Panc1 (cell line): ENCODE data around the gene CARF. TPM values are rescaled to one million over a fixed set of nuclear protein-coding genes. Genes with fewer than 3 reads are reported as not detected.
"Not testable (repeated sequence)": the region's sequence is repeated elsewhere in the genome, so short reads cannot be mapped to it uniquely, and the experiment has no call there.

ENCODE experiments used
- ATAC-seq: fragments of 200-7000 bp; cut with Tn5 transposase; 2 replicates; pipeline ENCODE4 v1.9.1; 2020; ENCODE audit warnings: mild to moderate bottlenecking, moderate library complexity
- BruUV-seq: library from RNA; stranded (reverse); fragments of 400-500 nt; replicated peaks from 2 replicates; lab custom pipeline; 2021; lab: Mats Ljungman, UMichigan
- CTCF ChIA-PET: fragments of 300-600 bp; sonication (Branson Sonifier 250); formaldehyde crosslinking; loops from one replicate; lab custom pipeline; 2022; ENCODE audit warnings: antibody characterized with exemption; lab: Charles Lee
- POLR2A ChIA-PET: fragments of 300-600 bp; sonication (Branson Sonifier 250); formaldehyde crosslinking; loops from one replicate; lab custom pipeline; 2022; ENCODE audit warnings: antibody characterized with exemption; lab: Charles Lee
- DNase-seq: peaks from one replicate; pipeline ENCODE4 v3.0.0-alpha.2; 2010; ENCODE audit warnings: low read depth, low spot score
- H3K27ac ChIP-seq: 2 replicates; pipeline ENCODE4 v1.5.1; 2011; ENCODE audit warnings: mild to moderate bottlenecking, low read length, inconsistent platforms
- H3K27me3 ChIP-seq: fragments of 200-500 bp; sonication (Bioruptor generic); 2 replicates; pipeline ENCODE4 v1.6.0; 2014; ENCODE audit warnings: low read length, inconsistent platforms; ENCODE audit not compliant: control insufficient read depth, insufficient read depth
- H3K36me3 ChIP-seq: fragments of 200-500 bp; sonication (Bioruptor generic); 2 replicates; pipeline ENCODE4 v1.5.1; 2014; ENCODE audit warnings: inconsistent platforms, mild to moderate bottlenecking, low read length, moderate library complexity; ENCODE audit not compliant: control insufficient read depth, insufficient read depth
- H3K4me1 ChIP-seq: 2 replicates; pipeline ENCODE4 v1.5.1; 2011; ENCODE audit warnings: inconsistent platforms, mild to moderate bottlenecking, low read length, moderate library complexity; ENCODE audit not compliant: control insufficient read depth, insufficient read depth
- H3K4me3 ChIP-seq, 2 experiments: 2 replicates each; pipeline ENCODE4 v1.5.1; 2011 to 2012; ENCODE audit warnings: low read depth in 2 of 2, low read length in 2 of 2, mild to moderate bottlenecking in 2 of 2, inconsistent platforms in 1 of 2, moderate library complexity in 1 of 2
- H3K9me3 ChIP-seq: fragments of 200-500 bp; sonication (Bioruptor generic); 2 replicates; pipeline ENCODE4 v1.5.1; 2014; ENCODE audit warnings: low read depth, mild to moderate bottlenecking, inconsistent platforms, low read length, moderate library complexity; ENCODE audit not compliant: control insufficient read depth, insufficient read depth
- CTCF ChIP-seq: fragments of 450-650 bp; IDR thresholded peaks from 2 replicates; pipeline ENCODE4 v1.5.1; 2017; ENCODE audit warnings: mild to moderate bottlenecking
- POLR2AphosphoS5 ChIP-seq: IDR thresholded peaks from 2 replicates; pipeline ENCODE4 v1.6.1; 2012; ENCODE audit warnings: mild to moderate bottlenecking, low read depth, low read length, moderate library complexity
- REST ChIP-seq, 2 experiments: IDR thresholded peaks; 2 replicates each; pipeline ENCODE4 v1.6.1; 2011 to 2012; ENCODE audit warnings: low read depth in 2 of 2, control low read depth in 1 of 2, low read length in 1 of 2, mild to moderate bottlenecking in 1 of 2, moderate library complexity in 1 of 2; ENCODE audit not compliant: insufficient read depth in 1 of 2
- SIN3A ChIP-seq: IDR thresholded peaks from 2 replicates; pipeline ENCODE4 v1.6.1; 2012; ENCODE audit warnings: low read depth, mild to moderate bottlenecking, low read length, moderate library complexity, borderline replicate concordance; ENCODE audit not compliant: insufficient read depth
- TCF7L2 ChIP-seq: IDR thresholded peaks from 2 replicates; pipeline ENCODE4 v1.6.1; 2011; ENCODE audit warnings: mild to moderate bottlenecking, low read depth, low read length, inconsistent platforms
- in situ Hi-C: cut with HindIII; loops from 2 replicates; pipeline ENCODE4 v1.10.0; 2016; ENCODE audit warnings: low sequenced_read_pairs, low pct_unique_long_range_greater_than_20kb
- intact Hi-C: fragments of 100-400 bp; cut with micrococcal nuclease; formaldehyde crosslinking; loops from one replicate; pipeline ENCODE4 v1.10.0; 2022; ENCODE audit not compliant: unreplicated experiment
- total RNA-seq: library from RNA; stranded (reverse); gene quantifications from one replicate; pipeline ENCODE4 v1.2.1, GENCODE V29; 2021; ENCODE audit not compliant: unreplicated experiment

Gene CARF
- total RNA-seq, 1 experiment from 2014 or later = 8.0 TPM

DNA sequence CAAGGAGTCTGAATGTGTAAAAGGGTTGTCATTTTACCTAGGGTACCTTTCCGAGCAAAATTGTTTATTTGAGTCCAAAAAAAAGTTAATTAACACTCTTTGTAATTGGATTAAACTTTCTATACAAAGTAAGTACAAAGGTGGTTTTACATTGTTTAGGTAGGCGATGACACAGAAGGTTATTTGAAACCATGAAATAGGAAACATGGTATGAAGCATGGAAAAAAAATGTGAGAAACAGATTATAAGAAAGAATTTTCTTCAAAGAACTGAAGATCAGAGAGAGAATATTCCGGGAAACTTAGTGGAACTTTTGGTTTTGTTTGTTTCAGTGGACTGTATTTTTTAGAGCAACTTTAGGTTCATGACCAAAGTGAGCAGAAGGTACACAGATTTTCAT, 32.7 kb downstream of the CARF start:
- BruUV-seq = no TSS peak
- TF ChIP-seq TCF7L2 (no peak), REST (IDR thresholded peaks at IDR 0.05; ENCODE audit: insufficient read depth in 1 of 2, low read depth in 2 of 2, low read length in 1 of 2) (no peak), CTCF (no peak), SIN3A (no peak), POLR2AphosphoS5 (no peak)
- H3K9me3 ChIP-seq = no peaks in the 10 kb centered on the region
- no peak overlapping the region for H3K4me3 ChIP-seq
- in situ Hi-C loops (no loop called here), intact Hi-C loops (no loop called here)
- no peak overlapping the region for H3K27ac ChIP-seq
- no peaks in the 10 kb centered on the region for H3K36me3 ChIP-seq
- ATAC-seq = no peak
- H3K27me3 ChIP-seq = no peaks in the 10 kb centered on the region
- H3K4me1 ChIP-seq = no peaks in the 10 kb centered on the region
- ChIA-PET CTCF (no interaction called here), POLR2A (no interaction called here)
- no peak for DNase-seq

DNA sequence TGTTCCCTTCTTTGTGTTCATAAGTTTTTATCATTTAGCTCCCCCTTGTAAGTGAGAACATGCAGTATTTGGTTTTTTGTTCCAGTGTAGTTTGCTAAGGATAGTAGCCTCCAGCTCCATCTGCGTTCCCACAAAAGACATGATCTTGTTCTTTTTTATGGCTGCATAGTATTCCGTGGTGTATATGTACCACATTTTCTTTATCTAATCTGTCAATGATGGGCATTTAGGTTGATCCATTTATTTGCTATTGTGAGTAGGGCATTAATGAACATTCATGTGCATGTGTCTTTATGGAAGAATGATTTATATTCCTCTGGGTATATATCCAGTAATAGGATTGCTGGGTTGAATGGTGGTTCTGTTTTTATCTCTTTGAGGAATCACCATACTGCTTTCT, 33.4 kb downstream of the CARF start:
- DNase-seq (no peak), ATAC-seq (no peak)
- ChIA-PET POLR2A (no interaction called here), CTCF (no interaction called here)
- Histone ChIP-seq H3K4me1 (no peaks in the 10 kb centered on the region), H3K36me3 (no peaks in the 10 kb centered on the region), H3K4me3 (no peak overlapping the region), H3K27me3 (no peaks in the 10 kb centered on the region), H3K27ac (no peak overlapping the region), H3K9me3 (no peaks in the 10 kb centered on the region)
- BruUV-seq = no TSS peak
- TF ChIP-seq REST (IDR thresholded peaks at IDR 0.05; ENCODE audit: insufficient read depth in 1 of 2, low read depth in 2 of 2, low read length in 1 of 2) (no peak), POLR2AphosphoS5 (no peak), CTCF (no peak), SIN3A (no peak), TCF7L2 (no peak)
- in situ Hi-C loops = no loop called here
- intact Hi-C loops = no loop called here

- intact Hi-C loops, H3K4me3 ChIP-seq, H3K9me3 ChIP-seq, ATAC-seq, DNase-seq, H3K36me3 ChIP-seq, BruUV-seq, in situ Hi-C loops, H3K27ac ChIP-seq, H3K4me1 ChIP-seq, H3K27me3 ChIP-seq: not testable (repeated sequence)
- CTCF ChIA-PET = interaction anchor here (0.6 kb wide), 1 partner anchor 38 kb away, joined by 3 read pairs; no protein-coding TSS in a partner anchor
- POLR2A ChIA-PET = interaction anchor here (0.6 kb wide), 1 partner anchor 55 kb away, joined by 3 read pairs; no protein-coding TSS in a partner anchor
Measured at GRCh38 chr2:202949333-202949732, 37.3 kb downstream of the CARF start.
